Activated naive CD4-positive, alpha-beta T cell treated with anti-CD3 and anti-CD28 coated beads, Interleukin-2, amount 10 ng/mL, durations not matched to agents 5 hours and 36 hours (primary cell): ENCODE data around the gene DET1. TPM values are rescaled to one million over a fixed set of nuclear protein-coding genes. Genes with fewer than 3 reads are reported as not detected.

Experiments
- total RNA-seq, 2 experiments: library from RNA; stranded (reverse); gene quantifications; one replicate each; pipeline ENCODE4 v1.2.3, GENCODE V29; 2021

Gene DET1
- total RNA-seq = 1 to 10 TPM; 4.2 to 5.1 TPM

GRCh38 chr15:88546248-88547129, at the start of gene DET1:
DET1 (minus strand) TSS chr15:88546681; CDS start chr15:88531705, 14,976 bp downstream.

GRCh38 chr15:88467073-88467934, 79.2 kb downstream of the DET1 start, which contains the start of the genes MRPL46 and MRPS11:
MRPL46 (minus strand) TSS chr15:88467388; CDS start chr15:88467377, 11 bp downstream.
MRPS11 (plus strand) TSS chr15:88467708; CDS start chr15:88467718, 10 bp downstream.

Other genes starting within 250 kb of the DET1 start
- 10 to 100 TPM; 20.2 to 20.3 TPM for gene MRPL46, start 79.3 kb downstream of the DET1 start, total RNA-seq
- 10 to 100 TPM; 45.8 to 48.3 TPM for gene MRPS11, start 79.0 kb downstream of the DET1 start, total RNA-seq
- 10 to 100 TPM; 39.6 to 40.3 TPM for gene AEN, start 74.7 kb upstream of the DET1 start, total RNA-seq
- gene ISG20, start 92.3 kb upstream of the DET1 start, total RNA-seq = 100 to 1,000 TPM; 149 to 152 TPM